Activated CD4-positive, alpha-beta T cell treated with anti-CD3 and anti-CD28 coated beads, Interleukin-2, amount 50 U/mL, for 4 hours (primary cell): ENCODE results near the gene PRKCD.

Source experiments
- DNase-seq, 2 experiments: peaks; one replicate each; pipeline ENCODE4 v3.0.0-alpha.2; 2020

The PRKCD gene

GRCh38 chr3:53157974-53158580, 2.9 kb upstream of the PRKCD start:
- no peak for DNase-seq

- DNase-seq, result no peak
Measured at GRCh38 chr3:53158765-53159155, 2.2 kb upstream of the PRKCD start.

GRCh38 chr3:53159156-53160060, 1.6 kb upstream of the PRKCD start:
- DNase-seq, result no peak

DNA sequence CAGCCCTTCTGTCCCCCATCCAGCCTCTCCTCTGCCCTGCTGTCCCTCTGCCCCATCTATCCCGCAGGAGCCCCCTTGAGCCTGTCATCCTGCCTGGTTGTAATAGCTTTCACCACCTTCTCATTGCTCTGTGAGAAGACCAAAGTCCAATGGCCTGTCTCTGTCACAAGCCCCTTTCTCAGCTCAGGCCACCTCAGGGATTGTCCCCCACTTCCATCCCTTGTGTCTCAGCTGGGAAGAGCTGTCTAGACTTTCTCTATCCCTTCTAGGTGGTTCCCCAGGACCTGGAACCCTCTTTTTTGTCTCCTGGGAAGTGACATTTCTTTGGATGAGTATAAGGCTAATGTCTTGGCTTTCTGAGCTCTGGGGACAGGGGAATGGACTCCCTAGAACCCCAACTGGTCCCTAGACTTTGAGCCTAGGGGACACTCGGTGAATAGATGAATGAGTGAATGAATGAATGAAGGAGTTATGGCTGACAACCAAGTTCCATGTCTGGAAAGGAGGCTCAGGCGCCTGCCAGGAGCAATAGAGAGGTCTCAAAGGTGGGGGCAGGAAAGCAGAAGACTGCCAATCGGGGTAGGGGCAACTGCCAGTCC, 849 bp upstream of the PRKCD start:
- DNase-seq, result no peak

DNA sequence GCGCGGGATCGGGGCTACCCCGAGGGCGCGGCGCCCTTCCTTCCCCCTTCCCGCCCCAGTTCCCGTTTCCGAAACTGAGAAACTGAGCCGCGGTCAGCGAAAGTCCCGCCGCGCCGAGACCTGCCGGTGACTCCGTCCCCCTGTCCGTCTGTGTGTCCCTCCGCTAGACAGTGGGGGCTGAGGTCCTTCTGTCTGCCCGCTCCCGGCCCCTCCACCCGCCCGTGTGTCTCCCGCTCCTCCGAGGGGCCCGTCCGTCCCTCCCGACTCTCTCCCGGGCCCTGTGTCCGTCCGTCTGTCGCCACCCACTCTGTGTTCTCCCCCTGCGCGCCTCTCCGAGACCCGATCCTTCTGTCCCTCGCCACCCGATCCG, 426 bp downstream of the PRKCD start:
- peak in 1 of 2 experiments; percentile 6 for DNase-seq

GRCh38 chr3:53161820-53162671, 1.0 kb downstream of the PRKCD start:
- DNase-seq, result peak; percentile 51 to 53

GRCh38 chr3:53162672-53163443, 1.8 kb downstream of the PRKCD start:
- DNase-seq, result peak; percentile 60 to 69

DNA sequence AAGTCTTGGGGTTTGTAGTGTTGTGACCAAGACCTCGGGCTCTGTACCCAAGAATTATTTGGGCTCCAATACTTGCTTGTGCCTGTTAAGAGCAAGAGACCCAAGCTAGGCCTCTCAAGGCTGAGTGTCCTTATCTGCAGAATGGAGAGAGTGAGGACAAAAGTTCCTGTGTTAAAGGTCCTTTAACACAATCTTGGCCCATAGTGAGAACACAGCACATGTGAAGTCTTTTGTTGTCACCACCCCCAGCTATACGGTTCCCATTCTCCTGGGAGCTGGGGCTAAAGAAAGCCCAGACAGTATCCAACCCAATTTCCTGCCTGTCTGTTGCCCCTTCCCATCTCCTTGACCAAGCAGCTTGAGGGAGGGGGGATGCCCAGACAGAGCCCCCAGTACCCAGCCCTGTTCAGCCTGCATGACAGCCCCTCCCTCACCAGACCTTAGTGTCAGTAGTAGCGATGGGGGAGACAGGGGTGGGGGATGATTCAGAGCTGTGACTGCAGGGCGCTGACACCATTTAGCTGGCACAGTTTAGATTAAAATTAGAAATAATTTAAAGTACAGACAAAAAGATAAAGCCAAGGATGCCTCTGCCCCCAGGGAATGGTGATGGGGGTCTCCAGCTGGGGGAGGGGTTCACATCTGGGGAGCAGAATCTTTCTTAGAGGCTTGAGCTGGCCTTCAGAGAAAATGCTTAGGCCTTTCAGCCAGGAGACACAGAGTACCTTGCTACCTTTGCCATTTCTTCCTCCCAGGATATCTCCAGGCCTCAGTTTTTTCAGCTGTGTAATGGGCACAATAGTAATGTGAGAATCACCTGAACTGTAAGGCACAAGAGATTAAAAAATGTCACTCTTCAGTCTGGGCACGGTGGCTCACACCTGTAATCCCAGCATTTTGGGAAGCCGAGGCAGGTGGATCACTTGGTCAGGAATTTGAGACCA, 2.7 kb downstream of the PRKCD start:
- DNase-seq, result no peak

DNA sequence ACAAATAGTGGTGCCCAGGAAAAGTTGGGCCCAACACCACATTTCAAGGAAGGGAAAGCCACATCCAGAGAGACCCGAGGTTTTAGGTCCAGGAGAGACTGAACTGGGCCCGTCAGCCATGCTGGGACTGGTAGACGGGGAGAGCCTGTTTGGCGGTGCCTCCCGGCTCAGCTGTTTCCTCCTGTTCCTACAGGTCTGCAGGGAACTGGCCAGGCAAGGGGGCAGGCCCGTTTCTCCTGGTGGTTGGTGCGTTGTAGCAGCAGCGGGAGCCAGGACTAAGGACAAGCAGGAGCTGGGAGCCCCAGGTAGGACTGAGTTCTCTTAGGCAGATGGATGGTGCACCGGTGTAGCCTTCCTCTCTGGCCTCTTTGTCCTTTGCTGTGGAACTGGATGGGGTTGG, 3.9 kb downstream of the PRKCD start:
- DNase-seq, result no peak

GRCh38 chr3:53166206-53166605, 5.2 kb downstream of the PRKCD start:
- no peak for DNase-seq

DNA sequence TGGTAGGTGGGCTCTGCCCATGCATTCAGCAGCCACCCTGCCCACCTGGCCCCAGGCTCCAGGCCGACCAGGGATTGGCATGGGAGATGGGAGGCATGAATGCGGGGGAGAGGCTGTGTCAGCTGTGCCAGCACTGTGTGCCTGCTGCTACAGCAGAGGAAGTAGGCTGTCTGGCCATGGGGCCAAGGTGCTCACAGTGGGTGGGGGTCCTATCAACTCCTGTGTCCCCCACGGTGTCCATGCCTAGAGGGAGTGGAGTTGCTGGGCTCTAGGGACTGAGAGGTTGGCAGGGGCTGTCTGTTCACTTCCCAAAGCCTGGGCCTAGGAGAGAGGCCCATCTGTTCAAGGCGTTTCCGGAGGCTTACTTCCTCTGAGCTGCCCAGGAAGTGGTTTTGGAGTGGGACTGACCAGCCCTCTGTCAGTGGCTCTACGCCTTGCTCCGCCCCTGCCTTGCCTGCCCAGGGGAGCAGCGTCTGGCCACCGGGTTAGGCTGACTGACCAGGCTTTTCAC, 5.8 kb downstream of the PRKCD start:
- DNase-seq, result no peak

GRCh38 chr3:53167418-53168174, 6.6 kb downstream of the PRKCD start:
- no peak for DNase-seq

DNA sequence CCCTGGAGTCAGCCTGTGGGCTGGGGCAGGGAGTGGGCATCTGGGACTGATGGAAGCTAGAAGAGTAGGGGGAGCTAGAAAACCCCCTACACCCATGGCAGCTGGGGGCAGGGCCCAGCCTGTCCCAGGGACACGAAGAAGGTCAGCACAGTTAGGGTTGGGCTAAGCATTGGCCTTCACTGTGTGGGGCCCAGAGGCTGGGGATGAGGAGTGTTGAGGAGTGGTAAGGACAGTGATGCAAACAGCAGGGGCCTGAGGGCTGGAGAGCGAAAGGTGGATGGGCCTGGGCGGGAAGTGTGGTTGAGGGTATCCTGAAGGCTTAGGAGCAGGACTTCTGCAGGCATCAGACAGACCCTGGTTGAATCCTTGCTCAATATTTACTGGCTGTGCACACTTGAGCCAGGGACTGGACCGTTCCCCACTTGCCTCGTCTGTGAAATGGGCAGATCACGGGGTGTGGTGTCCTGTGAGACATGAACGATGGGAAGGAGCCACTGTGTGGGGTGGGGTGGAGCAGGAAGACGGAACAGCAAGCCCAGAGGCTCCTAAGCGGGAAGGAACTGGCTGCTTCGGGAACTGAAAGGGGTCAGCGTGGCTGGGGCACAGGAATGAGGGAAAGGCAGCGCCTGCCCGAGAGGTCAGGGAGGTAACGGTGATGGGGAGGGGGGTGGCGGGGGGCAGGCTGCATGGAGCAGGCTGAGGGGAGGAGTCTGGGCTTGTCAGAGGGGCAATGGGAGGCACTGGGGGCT, 7.3 kb downstream of the PRKCD start:
- DNase-seq, result no peak

GRCh38 chr3:53169045-53169831, 8.2 kb downstream of the PRKCD start:
- no peak for DNase-seq

GRCh38 chr3:53169832-53170324, 8.9 kb downstream of the PRKCD start:
- no peak for DNase-seq

DNA sequence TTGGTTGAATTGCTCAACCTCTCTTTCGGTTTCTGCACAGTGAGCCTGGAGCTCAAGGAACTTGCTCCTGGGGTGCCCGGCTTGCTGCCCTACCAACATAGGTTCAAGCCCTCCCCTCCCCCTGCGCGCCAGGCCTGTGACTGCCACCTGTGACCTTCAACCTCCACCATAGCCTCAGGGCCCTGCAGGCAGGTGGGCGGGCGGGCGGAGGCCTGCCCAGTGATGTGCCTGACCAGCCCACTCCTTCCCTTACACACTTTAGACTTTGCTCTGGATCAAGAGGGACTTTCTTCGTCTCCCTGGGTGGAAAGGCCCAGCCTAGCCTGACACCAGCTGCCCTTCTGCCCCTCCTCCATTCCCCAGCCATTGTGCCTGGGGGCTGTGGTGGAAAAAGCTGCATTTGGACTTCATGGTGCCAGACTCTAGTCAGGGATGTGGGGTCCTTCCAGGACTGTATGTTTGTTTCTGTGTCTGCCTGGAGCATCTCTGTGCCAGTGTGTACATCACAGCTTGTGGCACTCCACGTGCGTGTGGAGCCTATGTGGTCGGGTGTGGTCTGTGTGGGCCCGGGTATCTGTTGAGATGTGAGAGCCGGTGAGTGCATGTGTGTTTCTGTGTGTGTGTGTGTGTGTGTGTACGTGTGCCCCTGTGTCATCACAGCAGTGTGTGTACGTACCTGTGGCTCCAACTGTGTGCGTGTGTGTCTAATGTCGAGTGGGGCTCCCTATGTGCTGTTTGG, 9.5 kb downstream of the PRKCD start:
- DNase-seq, result no peak

- no peak for DNase-seq
Measured at GRCh38 chr3:53171064-53171418, 10.0 kb downstream of the PRKCD start.
